Breast epithelium (tissue), 3 donors: ENCODE results near the gene FHOD3.

Experiments
- POLR2A ChIP-seq: fragments of 450-650 bp; IDR thresholded peaks from one replicate; pipeline ENCODE4 v1.6.1; 2016; ENCODE audit warnings: antibody characterized with exemption, mild to moderate bottlenecking, moderate library complexity
- POLR2AphosphoS5 ChIP-seq, 3 donors: sonication (generic); formaldehyde crosslinking; IDR thresholded peaks; one replicate each; pipeline ENCODE4 v1.6.1; 2017; ENCODE audit warnings: antibody characterized with exemption in 3 of 3
- TF ChIP-seq, protein P1 (sequence below), 3 donors: fragments of 450-650 bp; IDR thresholded peaks; one replicate each; pipeline ENCODE4 v1.5.1; 2016 to 2017; ENCODE audit warnings: antibody characterized with exemption in 3 of 3, mild to moderate bottlenecking in 3 of 3, moderate library complexity in 3 of 3

GRCh38 chr18:36769172-36769571 is 471.7 kb downstream of the FHOD3 start:
- TF ChIP-seq, protein P1, sequence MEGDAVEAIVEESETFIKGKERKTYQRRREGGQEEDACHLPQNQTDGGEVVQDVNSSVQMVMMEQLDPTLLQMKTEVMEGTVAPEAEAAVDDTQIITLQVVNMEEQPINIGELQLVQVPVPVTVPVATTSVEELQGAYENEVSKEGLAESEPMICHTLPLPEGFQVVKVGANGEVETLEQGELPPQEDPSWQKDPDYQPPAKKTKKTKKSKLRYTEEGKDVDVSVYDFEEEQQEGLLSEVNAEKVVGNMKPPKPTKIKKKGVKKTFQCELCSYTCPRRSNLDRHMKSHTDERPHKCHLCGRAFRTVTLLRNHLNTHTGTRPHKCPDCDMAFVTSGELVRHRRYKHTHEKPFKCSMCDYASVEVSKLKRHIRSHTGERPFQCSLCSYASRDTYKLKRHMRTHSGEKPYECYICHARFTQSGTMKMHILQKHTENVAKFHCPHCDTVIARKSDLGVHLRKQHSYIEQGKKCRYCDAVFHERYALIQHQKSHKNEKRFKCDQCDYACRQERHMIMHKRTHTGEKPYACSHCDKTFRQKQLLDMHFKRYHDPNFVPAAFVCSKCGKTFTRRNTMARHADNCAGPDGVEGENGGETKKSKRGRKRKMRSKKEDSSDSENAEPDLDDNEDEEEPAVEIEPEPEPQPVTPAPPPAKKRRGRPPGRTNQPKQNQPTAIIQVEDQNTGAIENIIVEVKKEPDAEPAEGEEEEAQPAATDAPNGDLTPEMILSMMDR (IDR thresholded peaks at IDR 0.05) = no peak
- no peak for TF ChIP-seq POLR2A
- no peak for TF ChIP-seq POLR2AphosphoS5 (IDR thresholded peaks at IDR 0.05)
